Ishikawa (cell line): ENCODE data around the gene AIPL1.

Experiments
- CEBPB ChIP-seq: IDR thresholded peaks from 2 replicates; pipeline ENCODE4 v1.6.1; 2012
- EGR1 ChIP-seq: IDR thresholded peaks from 2 replicates; pipeline ENCODE4 v1.6.1; 2012
- EP300 ChIP-seq: IDR thresholded peaks from 2 replicates; pipeline ENCODE4 v1.6.1; 2012; ENCODE audit warnings: borderline replicate concordance
- FOXM1 ChIP-seq: IDR thresholded peaks from 2 replicates; pipeline ENCODE4 v1.6.1; 2012; ENCODE audit warnings: low read depth, borderline replicate concordance
- NFIC ChIP-seq: IDR thresholded peaks from 2 replicates; pipeline ENCODE4 v1.6.1; 2012
- REST ChIP-seq: IDR thresholded peaks from 2 replicates; pipeline ENCODE4 v1.6.1; 2012; ENCODE audit warnings: low read depth, mild to moderate bottlenecking
- TEAD4 ChIP-seq: IDR thresholded peaks from 2 replicates; pipeline ENCODE4 v1.6.1; 2012
- YY1 ChIP-seq: IDR thresholded peaks from 2 replicates; pipeline ENCODE4 v1.6.1; 2012; ENCODE audit warnings: low read depth
- ZBTB7A ChIP-seq: IDR thresholded peaks from 2 replicates; pipeline ENCODE4 v1.6.1; 2012; ENCODE audit warnings: low read depth
- TF ChIP-seq, protein P1 (sequence below): IDR thresholded peaks from 2 replicates; pipeline ENCODE4 v1.6.1; 2012

DNA sequence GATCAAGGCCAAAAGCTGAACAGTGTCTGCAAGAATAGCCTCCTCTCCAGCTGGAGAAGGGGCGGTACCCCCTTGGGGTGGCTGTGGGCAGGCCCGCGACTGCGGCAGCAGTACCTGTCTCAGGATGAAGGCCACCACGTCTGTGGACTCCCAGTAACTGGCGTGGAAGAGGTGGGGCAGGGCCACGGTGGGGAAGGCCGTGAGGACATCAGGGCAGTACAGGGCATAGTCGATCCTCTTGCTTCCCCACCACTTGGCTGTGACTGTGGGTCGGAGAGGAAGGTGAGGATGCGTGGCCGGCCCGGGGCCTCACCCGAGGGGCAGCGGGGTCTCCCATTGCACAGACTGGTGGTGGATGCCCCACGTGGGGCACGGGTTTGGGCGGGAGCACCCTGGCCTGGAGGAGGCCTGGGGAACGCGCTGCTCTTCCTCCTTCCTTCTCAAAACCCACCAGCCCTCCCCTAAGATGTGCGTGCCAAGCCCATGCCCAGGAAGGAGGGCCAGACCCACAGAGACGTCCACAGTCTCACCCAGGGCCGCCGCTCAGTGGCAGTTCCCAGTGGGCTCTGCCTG, 35.3 kb upstream of the AIPL1 start:
- TF ChIP-seq EP300: no peak
- TF ChIP-seq REST: no peak
- TF ChIP-seq EGR1: no peak
- TF ChIP-seq, protein P1, sequence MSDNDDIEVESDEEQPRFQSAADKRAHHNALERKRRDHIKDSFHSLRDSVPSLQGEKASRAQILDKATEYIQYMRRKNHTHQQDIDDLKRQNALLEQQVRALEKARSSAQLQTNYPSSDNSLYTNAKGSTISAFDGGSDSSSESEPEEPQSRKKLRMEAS: no peak
- TF ChIP-seq TEAD4: no peak
- TF ChIP-seq ZBTB7A: no peak
- no peak for TF ChIP-seq FOXM1
- no peak for TF ChIP-seq CEBPB
- no peak for TF ChIP-seq NFIC
- TF ChIP-seq YY1: no peak
